Heart left ventricle (tissue), 13 donors: ENCODE data around the gene DDX6.

Source experiments
- CTCF ChIP-seq, 12 donors: fragments of 200-600 bp; sonication (generic) in 4 of 12; IDR thresholded peaks; one replicate each; pipeline versions ENCODE4 v1.5.0 to v1.8.0; 2018 to 2022; ENCODE audit warnings: antibody characterized with exemption in 12 of 12, mild to moderate bottlenecking in 5 of 12
- POLR2A ChIP-seq, 2 donors: fragments of 450-650 bp; IDR thresholded peaks; one replicate each; pipeline ENCODE4 v1.6.1; 2017; ENCODE audit warnings: antibody characterized with exemption in 2 of 2, mild to moderate bottlenecking in 2 of 2, moderate library complexity in 2 of 2
- donor health status: ischemic (EF 13 %, LVEDD 7.1; RV severe dilation, severe dysfunction).
- donor health status: DM: no; HTN: yes; CAD: no.
- donor health status: DM: no; HTN: no; CAD: no.
- donor health status: ischemic (EF 25% LVEDD 6.9; RV normal size, moderate dysfunction).
- donor health status: ischemic (EF 25% LVEDD 5.7; RV mildly dilated, moderate dysfunction).
- donor health status: ischemic (EF 35%, LVEDD 5.7; RV mildly dilated, moderate dysfunction).
- donor health status: nonischemic (EF 11% LVEDD 7.7; RV severe dilation, severe dysfunction).
- donor health status: DM: yes; HTN: yes; CAD: no.
- donor health status: PGD.
- donor health status: ischemic (EF 29% LVEDD 5.4; RV normal size, mild dysfunction).
- donor health status: nonischemic (EF 23%, LVEDD 6.1; RV moderate dilation, normal function).

GRCh38 chr11:118786657-118787056 is 4.3 kb downstream of the DDX6 start:
- TF ChIP-seq CTCF (IDR thresholded peaks at IDR 0.05) (no peak), POLR2A (IDR thresholded peaks at IDR 0.05) (no peak)
